ENCODE data around the gene CCDC85C.

- no peak for TF ChIP-seq POLR2AphosphoS5 (IDR thresholded peaks at IDR 0.05)
- TF ChIP-seq, protein P1, sequence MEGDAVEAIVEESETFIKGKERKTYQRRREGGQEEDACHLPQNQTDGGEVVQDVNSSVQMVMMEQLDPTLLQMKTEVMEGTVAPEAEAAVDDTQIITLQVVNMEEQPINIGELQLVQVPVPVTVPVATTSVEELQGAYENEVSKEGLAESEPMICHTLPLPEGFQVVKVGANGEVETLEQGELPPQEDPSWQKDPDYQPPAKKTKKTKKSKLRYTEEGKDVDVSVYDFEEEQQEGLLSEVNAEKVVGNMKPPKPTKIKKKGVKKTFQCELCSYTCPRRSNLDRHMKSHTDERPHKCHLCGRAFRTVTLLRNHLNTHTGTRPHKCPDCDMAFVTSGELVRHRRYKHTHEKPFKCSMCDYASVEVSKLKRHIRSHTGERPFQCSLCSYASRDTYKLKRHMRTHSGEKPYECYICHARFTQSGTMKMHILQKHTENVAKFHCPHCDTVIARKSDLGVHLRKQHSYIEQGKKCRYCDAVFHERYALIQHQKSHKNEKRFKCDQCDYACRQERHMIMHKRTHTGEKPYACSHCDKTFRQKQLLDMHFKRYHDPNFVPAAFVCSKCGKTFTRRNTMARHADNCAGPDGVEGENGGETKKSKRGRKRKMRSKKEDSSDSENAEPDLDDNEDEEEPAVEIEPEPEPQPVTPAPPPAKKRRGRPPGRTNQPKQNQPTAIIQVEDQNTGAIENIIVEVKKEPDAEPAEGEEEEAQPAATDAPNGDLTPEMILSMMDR (IDR thresholded peaks at IDR 0.05) = no peak
Measured at GRCh38 chr14:99511421-99512109, 92.4 kb downstream of the CCDC85C start.

Data from prostate gland (tissue), 2 donors.